ENCODE data around the gene TAX1BP3.
"Not testable (repeated sequence)": the region's sequence is repeated elsewhere in the genome, so short reads cannot be mapped to it uniquely, and the experiment has no call there.

TAX1BP3 gene, protein sequence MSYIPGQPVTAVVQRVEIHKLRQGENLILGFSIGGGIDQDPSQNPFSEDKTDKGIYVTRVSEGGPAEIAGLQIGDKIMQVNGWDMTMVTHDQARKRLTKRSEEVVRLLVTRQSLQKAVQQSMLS

DNA sequence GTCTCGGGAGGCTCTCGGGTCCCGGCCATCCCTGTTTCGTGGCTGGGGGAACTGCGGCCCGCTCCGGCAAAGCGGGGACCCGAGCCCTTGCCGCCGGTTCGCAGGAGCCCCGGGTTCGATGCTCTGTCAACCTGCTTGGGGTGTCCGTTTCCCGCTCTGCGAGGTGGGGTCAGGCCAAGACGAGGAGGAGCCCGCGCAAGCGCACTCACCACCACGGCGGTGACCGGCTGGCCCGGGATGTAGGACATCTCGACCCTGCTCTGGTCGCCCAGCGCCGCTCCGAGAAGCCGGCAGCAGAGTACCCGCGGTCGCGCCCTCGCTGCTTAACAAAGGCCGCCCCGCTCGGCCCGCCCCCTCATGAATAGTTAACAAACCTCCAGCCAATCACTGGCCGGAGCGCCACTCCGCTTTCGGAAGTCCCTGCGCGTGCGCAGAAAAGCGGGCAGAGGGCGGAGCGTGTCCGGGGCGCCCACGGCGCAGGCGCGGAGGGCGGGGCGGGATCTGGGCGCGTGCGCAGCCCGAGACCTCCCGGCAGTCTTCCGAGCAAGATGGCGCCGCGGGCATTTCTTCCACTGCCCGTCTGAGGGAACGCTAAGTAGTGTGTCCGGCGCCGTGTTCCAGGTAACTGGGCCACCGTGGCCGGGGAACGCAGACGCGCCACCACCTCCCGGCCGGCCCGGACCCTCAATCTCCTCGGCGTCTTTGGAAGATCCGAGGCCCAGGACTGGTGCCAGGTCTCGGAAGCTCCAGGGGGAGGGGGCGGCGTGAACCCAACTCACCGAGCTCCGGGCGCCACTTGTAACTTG, at the start of gene TAX1BP3, which contains the start of gene EMC6:
Gene TAX1BP3 (minus strand): TSS at position 300 of the 806 bp plus-strand sequence. CDS start 52 bp downstream, at position 248.
Gene EMC6 (plus strand): TSS at position 534 of the 806 bp plus-strand sequence. CDS start 335 bp downstream, outside the sequence.
- peak; percentile 96 to 100 (median 98) for DNase-seq
- intact Hi-C loops (cut with DNase I): loop anchor here (1.0 kb wide), 1 partner anchor 32 kb away; the partner anchor contains the start of genes CTNS and SHPK

DNA sequence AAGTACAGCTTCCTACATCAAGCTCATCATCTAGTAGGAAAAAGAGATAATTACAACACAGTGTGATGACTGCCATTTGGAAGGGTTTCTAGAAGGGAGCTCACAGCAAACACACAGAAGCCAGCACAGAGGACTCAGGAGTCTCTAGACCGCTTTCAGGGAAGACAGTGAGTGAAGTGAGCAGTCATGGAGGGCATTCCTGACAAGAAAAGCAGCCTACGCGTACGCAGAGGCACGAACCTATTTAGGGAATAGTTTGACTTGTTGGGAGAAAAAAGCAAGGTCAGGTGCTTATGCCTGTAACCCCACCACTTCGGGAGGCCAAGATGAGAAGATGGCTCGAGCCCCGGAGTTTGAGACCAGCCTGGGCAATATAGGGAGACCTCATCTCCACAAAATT, 46.9 kb upstream of the TAX1BP3 start:
- peak in 1 of 10 donors; percentile 29 for DNase-seq
- intact Hi-C loops (cut with DNase I): no loop called here

DNA sequence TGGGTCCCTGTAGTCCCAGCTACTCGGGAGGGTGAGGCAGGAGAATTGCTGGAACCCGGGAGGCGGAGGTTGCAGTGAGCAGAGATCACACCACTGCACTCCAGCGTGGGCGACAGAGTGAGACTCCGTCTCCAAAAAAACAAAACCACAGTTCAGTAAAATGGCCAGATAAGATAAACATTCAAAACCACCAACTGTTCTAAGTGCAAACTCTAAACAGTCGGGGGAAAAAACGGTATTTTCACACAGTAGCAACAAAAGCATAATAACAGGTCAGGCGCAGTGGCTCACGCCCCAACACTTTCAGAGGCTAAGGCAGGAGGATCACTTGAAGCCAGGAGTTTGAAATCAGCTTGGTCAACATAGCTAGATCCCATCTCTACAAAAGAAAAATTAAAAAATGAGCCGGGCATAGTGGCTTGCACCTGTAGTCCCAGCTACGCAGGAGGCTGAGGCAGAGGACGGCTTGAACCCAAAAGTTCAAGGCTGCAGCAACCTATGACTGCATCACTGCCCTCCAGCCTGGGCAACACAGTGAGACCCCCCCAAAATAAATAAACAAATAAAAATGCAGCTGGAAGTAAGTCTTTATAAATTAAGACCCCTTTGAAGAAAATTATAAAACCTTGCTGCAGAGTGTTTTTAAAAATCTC, 44.6 kb upstream of the TAX1BP3 start:
- DNase-seq: peak in 1 of 10 donors; percentile 35
- intact Hi-C loops (cut with DNase I): no loop called here

DNA sequence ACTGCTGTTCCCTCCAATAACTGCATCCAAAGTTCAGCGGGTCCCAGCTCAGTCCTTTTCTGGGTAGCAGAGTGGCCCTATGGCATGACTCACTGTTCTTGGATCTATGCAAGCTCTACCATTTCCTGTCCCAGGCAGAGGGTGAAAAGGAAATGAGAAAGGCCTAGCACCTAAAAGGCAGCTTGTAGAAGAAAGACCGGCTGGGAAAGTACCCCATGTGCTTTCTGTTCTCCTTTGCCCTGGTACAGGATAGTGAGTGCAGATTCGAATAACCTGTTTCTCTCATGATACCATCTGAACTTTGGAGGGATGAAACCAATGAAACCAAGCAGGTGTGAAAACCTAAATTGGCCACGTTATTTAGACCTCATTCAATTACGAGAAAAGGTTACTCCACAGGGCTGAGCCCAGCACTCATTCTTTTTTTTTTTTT, 42.6 kb upstream of the TAX1BP3 start:
- intact Hi-C loops (cut with DNase I): no loop called here
- DNase-seq: no peak

DNA sequence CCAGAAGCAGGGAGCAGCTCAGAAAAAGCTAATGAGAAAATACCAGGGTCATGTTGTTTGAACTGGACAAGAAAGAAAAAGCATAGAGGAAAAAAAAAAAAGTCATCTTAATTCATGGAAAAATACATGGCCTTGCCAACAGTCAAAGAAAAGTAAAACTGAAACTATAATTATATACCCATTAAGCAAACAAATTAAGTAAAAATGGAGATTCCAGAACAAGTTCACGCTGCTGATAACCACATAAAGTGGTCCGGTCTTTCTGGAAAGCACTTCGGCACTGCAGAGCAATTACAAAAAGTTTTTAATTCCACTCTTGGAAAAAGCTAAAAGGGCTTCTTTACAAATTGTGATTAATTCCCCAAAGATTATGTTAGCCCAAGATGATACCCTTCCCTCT, 40.0 kb upstream of the TAX1BP3 start:
- intact Hi-C loops (cut with DNase I): no loop called here

DNA sequence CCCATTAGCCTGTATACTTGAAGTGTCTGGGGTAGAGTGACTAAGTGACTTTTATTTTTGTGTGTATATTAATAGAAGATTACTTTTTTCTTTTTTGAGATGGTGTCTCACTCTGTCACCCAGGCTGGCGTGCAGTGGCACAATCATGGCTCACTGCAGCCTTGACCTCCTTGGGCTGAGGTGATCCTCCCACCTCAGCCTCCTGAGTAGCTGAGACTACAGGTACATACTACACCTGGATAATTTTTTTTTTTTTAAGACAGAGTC, 37.3 kb upstream of the TAX1BP3 start:
- intact Hi-C loops (cut with DNase I): not testable (repeated sequence)
- DNase-seq: peak in 1 of 10 donors; percentile 7

More for the DNA sequence above, 40.0 kb upstream of the TAX1BP3 start:
- DNase-seq: no peak

DNA sequence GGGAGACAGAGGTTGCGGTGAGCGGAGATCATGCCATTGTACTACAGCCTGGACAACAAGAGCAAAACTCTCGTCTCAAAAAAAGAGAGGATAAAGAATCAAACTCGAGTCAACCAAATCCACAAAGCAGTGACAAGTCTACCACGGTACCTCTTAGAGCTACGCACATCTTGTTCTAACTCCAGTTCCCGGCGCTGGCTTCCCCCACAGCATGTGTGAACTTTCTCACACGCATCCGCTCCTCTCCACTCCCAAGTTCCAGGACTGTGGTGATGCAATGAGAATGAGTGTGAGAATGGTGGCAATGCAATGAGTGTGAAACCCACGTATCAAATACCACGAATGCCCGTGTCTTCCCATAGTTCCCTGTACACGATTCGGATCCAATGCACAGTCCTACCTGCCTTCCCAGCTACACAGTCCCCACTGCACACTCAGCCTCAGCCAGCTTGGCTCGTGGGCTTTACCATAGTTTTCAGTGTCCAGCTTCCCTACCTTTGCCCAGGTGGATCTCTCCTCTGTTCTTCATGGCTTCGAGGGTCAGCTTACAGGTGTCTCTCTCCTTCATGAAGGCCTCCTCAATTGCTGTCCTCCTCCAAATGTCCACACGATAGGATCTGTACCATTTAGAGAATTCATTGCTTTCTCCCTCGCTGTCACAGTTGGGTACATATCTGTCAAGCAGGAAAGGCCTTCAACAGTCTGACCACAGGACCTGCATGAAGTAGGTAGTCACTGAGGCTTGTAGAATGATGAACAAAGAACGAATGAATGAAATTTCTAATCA, 36.7 kb upstream of the TAX1BP3 start:
- intact Hi-C loops (cut with DNase I): no loop called here

DNA sequence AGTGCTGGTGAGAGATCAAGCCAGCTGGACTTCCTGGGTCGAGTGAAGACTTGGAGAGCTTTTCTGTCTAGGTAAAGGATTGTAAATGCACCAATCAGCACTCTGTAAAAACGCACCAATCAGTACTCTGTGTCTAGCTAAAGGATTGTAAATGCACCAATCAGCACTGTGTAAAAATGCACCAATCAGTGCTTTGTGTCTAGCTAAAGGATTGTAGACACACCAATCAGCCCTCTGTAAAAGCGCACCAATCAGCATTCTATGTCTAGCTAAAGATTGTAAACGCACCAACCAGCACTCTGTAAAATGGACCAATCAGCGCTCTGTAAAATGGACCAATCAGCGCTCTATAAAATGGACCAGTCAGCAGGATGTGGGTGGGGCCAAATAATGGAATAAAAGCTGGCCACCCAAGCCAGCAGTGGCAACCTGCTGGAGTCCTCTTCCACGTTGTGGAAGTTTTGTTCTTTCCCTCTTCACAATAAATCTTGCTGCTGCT, 33.7 kb upstream of the TAX1BP3 start:
- DNase-seq; intact Hi-C loops (cut with DNase I): not testable (repeated sequence)

More for the DNA sequence above, 36.7 kb upstream of the TAX1BP3 start:
- DNase-seq: peak in 1 of 10 donors; percentile 42

DNA sequence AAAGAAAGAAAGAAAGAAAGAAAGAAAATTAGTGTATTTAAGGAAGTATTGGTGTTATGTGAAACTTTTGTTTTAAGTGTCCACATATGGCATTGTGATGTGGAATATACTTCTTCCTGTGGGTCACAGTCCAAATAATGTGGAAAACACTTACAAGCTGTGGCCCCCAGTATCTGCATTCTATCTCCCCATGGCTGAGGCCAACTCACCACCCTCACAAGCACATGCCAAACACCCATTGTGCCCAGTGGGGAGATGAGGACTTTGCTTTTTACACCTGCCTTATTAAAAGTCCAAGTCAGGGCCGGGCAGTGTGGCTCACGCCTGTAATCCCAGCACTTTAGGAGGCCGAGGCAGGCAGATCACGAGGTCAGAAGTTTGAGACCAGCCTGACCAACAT, 31.6 kb upstream of the TAX1BP3 start:
- peak in 2 of 10 donors; percentile 30 to 42 for DNase-seq
- intact Hi-C loops (cut with DNase I): no loop called here

DNA sequence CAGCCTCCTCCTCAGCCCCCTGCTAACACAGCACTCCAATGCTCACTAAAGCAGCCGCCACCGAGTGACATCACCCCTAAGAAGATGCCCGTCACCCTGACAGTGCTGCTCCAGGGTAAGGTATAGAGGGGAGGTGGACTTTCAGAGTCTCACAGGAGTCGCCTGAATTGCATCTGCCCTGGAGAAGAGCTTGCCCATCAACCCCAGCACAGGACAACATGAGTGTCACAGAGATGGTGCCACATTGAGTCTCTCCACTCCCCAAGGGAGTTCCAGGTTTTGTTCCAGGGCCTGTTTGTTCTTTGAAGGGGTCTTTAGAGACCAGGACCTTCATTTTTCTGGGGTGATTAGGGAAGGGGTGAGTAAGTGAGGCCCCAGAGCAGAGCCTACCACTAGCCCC, 29.8 kb upstream of the TAX1BP3 start:
- peak in 1 of 10 donors; percentile 9 for DNase-seq
- intact Hi-C loops (cut with DNase I): no loop called here

DNA sequence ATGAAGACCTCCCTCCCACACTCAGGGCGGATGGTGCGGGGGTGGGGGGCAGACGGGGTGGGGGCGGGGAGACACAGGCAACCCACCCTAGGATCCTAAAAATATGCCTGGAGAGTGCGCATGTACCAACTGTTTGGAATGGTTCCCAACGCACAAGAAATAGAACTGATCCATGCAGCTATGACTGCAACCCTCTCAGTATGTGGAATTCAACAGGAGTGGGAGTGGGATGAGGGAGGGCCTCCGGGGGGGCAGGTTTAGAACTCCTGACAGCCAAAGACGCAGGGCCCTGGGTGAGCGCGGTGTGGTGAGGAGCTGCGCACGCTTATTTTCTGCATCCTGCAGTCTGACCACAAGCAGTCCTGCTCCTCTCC, 28.7 kb upstream of the TAX1BP3 start:
- DNase-seq: peak in 4 of 10 donors; percentile 27 to 88 (median 62)
- intact Hi-C loops (cut with DNase I): no loop called here

DNA sequence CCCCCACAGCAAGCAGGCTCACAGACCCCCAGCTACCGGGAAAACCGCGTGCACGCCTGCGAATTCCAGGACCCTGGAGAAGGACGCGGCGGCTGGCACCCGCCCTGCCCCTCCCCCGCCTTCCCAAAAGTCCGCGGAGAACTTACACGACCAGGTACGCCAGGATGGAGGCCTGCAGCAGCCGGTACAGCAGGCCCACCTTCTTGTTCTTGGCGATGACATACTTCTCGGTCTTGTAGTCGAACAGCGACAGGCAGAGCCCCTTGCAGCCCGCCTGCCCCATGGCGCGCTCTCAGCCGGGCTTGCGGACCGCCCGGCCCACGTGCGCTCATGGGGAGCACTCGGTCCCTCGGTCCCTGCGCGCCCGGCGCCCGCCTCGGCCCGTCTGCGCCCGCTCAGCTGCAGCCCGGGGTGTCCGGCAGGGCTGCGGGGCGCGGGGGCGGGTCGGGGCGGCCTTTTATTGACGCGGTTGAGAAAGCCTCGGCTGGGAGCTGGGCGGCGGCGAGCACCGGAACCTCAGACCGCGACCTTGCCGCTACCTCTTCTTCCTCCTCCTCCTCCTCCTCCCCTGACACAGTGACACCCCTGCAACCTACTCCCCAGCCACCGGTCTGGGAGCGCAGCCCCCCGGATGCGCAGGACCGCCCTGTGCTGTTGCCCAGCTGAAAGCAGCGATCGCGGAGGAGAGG, 27.5 kb upstream of the TAX1BP3 start, which contains the start of gene P2RX5:
Gene P2RX5 (minus strand): TSS at position 433 of the 689 bp plus-strand sequence. CDS start 150 bp downstream, at position 283.
- peak in 4 of 10 donors; percentile 19 to 83 (median 54) for DNase-seq
- intact Hi-C loops (cut with DNase I): no loop called here

DNA sequence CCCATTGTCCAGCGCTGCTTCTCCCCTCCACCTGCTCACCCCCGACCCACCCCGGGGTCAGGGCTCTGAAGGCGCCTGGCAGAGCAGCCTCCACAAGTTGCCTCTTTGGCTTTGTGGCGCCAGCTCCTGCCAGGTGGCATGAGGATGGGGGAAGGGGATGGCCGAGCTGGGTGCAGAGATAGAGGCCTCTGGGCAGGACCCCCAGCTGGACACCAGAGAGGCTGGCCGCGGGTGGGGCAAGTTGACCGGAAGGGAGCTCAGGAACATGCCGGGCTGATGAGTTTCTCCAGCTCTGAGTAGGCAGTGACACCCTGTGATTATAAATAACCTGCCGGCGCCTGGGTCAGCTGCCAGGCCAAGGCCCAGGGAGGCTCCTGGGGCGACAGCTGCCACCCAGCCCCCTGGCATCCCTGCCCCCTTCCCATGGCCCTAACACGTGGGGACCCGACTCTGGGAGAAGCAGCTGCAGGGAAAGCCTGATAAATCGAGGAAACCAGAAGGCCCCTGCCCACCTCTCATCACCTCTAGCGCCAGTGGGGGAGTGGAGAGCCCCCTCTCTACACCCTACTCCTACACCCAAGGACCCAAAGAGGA, 26.8 kb upstream of the TAX1BP3 start:
- peak in 2 of 10 donors; percentile 70 to 72 for DNase-seq
- intact Hi-C loops (cut with DNase I): no loop called here

DNA sequence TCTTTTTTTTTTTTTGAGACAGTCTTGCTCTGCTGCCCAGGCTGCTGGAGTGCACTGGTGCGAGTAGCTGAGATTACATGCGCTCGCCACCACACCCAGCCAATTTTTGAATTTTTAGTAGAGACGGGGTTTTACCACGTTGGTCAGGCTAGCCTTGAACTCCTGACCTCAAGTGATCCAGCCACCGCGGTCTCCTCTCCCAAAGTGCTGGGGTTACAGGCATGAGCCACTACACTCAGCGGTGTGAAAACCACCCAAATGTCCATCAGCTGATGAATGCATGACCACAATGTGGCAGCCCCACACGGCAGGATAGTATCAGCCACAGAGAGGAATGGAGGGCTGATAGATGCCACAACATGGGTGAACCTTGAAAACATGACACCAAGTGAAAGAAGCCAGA, 25.5 kb upstream of the TAX1BP3 start:
- intact Hi-C loops (cut with DNase I): no loop called here
- peak in 3 of 10 donors; percentile 45 to 76 (median 69) for DNase-seq

DNA sequence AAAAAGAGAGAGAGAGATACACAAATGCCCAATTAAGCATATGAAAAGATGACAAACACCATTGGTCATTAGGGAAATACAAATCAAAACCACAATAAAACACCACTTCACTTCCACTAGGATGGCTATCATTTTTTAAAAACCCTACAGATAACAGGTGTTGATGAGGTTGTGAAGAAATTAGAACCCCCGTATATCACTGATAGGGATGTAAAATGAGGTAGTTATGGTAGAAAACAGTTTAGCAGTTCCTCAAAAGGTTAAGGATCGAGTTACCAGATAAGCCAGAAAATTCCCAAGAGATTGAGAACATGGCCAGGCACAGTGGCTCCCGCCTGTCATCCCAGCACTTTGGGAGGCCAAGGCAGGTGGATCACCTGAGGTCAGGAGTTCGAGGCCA, 24.8 kb upstream of the TAX1BP3 start:
- intact Hi-C loops (cut with DNase I): no loop called here
- peak in 1 of 10 donors; percentile 4 for DNase-seq

DNA sequence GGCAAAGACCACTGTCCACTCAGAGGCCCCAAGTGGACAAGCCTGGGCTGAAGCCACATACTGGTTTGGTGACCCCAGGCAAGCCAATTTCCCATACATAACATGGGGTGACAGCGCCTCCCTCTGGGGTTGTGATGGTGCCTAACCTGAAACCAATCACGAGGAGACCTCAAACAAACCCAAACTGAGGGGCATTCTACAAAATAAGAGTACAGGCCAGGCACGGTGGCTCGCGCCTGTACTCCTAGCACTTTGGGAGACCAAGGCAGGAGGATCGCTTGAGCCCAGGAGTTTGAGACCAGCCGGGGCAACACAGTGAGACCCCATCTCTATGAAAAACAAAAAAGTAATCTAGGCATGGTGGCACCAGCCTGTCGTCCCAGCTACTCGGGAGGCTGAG, 24.0 kb upstream of the TAX1BP3 start:
- DNase-seq: peak in 3 of 10 donors; percentile 9 to 57 (median 33)
- intact Hi-C loops (cut with DNase I): no loop called here

DNA sequence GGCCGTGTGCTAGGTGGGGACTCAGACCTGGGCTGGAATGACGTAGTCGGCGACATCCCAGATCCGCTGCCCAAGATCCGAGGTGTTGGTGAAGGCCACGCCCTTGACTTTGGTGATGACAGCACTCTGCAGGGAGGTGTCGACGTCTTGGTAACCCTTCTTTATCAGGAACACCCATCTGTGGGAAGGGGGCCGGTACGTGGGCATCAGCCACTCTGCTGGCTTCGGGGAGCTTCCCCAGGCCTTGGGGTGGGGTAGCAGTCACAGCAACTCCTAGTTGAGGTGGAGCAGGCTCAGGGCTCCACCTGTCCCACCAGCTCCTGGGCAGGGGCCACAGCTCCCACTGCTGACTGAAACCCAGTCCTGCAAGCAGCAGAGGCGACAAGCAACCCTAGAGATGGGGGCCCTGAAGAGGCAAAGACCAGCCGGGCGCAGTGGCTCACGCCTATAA, 23.3 kb upstream of the TAX1BP3 start:
- intact Hi-C loops (cut with DNase I): no loop called here
- DNase-seq: peak in 2 of 10 donors; percentile 58 to 61

DNA sequence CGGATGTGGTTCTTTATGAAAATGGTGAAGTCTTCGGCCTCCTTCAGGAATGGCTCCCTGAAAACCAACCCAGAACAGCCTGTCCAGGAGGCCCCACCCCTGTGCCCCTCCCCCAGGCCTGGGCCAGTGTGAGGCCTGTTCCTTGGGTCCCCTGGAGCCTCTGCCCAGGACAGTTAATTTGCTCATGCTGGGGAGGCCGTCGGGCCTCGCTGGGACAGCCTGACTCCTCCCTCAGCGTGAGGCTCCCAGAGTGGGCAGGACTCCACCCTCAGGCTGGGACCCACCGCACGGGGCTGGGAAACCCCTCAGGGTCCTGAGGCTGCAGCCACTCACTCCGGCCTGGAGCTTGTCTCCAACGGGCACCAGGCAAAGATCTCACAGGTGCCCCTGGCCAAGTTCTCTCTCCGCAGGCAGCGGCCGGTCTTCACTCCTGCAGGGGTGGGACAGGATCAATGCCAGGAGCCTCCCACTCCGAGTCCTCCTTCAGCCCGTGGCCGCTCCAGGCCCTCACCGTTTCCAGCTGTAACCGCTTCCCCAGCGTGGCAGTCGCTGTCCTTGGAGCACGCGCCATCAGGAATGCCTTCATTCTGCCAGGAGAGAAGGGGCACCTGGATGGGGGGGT, 21.8 kb upstream of the TAX1BP3 start:
- DNase-seq: peak in 3 of 10 donors; percentile 71 to 81 (median 80)
- intact Hi-C loops (cut with DNase I): no loop called here
